ENCODE data around the gene ISLR.

DNA sequence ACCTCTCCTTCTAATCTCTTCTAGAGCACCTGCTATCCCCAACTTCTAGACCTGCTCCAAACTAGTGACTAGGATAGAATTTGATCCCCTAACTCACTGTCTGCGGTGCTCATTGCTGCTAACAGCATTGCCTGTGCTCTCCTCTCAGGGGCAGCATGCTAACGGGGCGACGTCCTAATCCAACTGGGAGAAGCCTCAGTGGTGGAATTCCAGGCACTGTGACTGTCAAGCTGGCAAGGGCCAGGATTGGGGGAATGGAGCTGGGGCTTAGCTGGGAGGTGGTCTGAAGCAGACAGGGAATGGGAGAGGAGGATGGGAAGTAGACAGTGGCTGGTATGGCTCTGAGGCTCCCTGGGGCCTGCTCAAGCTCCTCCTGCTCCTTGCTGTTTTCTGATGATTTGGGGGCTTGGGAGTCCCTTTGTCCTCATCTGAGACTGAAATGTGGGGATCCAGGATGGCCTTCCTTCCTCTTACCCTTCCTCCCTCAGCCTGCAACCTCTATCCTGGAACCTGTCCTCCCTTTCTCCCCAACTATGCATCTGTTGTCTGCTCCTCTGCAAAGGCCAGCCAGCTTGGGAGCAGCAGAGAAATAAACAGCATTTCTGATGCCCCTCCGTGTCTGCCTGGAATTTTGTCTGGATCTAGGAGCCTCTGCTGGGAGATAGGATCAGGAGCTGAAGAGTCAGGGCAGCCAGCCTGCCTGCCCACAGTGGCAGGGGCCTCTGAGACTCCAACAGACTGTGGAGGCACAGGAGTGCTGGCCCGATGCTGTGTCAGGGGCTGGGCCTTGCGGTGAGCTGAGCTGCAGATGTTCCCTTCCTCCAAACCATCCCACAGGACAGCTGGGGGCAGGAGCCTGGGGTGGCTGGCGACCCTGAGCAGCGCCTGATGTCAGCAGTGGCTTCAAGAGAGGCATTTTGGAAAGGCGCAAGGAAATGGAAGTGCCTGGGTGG is 3.0 kb downstream of the ISLR start:
- TF ChIP-seq, protein P1, sequence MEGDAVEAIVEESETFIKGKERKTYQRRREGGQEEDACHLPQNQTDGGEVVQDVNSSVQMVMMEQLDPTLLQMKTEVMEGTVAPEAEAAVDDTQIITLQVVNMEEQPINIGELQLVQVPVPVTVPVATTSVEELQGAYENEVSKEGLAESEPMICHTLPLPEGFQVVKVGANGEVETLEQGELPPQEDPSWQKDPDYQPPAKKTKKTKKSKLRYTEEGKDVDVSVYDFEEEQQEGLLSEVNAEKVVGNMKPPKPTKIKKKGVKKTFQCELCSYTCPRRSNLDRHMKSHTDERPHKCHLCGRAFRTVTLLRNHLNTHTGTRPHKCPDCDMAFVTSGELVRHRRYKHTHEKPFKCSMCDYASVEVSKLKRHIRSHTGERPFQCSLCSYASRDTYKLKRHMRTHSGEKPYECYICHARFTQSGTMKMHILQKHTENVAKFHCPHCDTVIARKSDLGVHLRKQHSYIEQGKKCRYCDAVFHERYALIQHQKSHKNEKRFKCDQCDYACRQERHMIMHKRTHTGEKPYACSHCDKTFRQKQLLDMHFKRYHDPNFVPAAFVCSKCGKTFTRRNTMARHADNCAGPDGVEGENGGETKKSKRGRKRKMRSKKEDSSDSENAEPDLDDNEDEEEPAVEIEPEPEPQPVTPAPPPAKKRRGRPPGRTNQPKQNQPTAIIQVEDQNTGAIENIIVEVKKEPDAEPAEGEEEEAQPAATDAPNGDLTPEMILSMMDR (IDR thresholded peaks at IDR 0.05): no peak
- no peak for TF ChIP-seq POLR2AphosphoS5 (IDR thresholded peaks at IDR 0.05)
